ENCODE results near the gene OR6S1.

Gene OR6S1, protein sequence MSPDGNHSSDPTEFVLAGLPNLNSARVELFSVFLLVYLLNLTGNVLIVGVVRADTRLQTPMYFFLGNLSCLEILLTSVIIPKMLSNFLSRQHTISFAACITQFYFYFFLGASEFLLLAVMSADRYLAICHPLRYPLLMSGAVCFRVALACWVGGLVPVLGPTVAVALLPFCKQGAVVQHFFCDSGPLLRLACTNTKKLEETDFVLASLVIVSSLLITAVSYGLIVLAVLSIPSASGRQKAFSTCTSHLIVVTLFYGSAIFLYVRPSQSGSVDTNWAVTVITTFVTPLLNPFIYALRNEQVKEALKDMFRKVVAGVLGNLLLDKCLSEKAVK

DNA sequence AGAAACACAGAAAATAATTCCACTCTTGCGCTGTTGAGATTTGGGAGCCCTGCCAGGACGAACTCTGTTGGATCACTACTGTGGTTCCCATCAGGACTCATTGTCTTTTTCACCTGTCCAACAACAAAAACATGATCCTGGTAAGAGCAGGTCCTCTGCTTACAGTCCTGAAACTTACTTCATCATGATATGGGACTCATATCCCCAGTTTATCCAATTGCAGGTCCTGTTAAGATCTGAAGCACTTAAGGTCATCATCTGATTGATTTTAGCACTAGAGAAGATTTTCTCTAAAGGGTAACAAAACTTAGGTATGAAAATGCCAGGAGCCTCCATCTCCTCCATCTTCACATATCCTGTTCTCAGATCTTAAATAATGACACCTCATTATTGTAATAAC, at the start of gene OR6S1:
Gene OR6S1 (minus strand): TSS at position 101 of the 400 bp plus-strand sequence. CDS start 0 bp downstream, at position 101.
- no peak for DNase-seq
- intact Hi-C loops (cut with DNase I) = no loop called here

DNA sequence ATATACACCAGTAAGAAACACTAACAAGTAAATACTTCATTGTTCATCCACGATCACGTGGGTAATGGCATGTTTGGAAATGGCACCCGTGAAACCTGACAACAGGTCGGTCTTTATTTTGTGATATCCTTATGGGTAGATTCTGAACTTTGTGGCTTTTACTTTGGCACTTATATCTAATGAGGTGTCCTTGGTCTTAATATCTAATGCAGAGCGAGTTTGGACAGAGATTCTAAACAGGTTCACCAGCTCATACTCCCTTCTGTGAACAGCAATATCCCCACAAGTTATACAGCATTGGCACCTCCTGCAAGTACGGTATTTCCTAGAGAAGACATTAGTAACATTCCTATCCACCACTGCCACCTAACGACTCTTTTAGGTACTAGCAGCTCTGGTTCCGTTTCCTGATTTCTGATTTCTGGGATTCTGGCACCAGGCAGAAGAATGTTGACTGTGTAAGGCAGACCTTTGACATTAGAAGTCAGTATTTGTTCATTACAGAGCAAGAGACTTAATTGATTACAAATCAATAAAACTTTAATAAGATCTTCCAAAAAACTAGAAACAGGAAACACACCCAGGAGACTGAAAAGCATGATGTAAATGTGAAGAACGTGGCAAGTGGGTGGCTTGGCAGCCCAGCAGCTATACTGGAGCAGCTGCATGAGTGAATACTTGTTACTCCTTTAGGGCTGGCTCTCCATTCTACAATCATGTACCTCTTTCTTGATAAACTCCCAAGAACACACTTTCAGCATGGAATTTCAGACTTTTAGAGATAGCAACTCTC, 49.6 kb upstream of the OR6S1 start:
- intact Hi-C loops (cut with DNase I) = loop anchor here (10.0 kb wide), 2 partner anchors 274 to 414 kb away; partner anchors contain the start of gene TMEM253
- DNase-seq = peak in 33 of 42 donors; percentile 14 to 84 (median 63)

DNA sequence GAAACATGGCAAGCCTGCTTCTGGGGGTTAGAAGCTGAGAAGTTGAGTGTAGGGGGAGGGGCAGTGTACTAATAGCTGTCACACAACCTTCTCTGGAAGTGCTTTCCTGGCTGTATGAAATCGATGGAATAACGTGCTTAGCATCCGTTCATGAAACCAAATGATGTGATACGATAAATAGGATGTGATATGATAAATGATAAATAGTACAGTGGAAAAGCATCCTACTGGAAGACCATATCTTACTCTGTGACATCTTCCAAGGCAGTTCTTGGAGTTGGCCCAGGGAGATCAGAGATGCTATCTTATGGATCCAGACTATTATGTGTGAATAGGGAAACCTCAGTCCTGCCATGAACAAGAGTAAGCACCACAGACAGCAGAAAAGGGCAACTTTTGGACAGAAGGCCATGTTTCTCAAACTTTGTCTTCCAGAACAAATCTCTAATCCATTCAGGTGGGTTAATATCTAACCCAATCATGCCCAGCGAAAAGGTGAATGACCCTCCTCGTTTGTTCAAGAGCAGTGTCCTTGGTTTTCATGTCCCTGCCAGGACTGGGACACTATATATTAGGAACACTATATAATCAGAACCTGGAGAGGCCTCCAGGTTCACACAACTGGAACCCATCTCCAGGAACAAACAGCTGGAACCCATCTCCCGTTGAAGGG, 46.8 kb upstream of the OR6S1 start, which contains the start of gene ANG:
Gene ANG (plus strand): TSS at position 598 of the 673 bp plus-strand sequence. CDS start 4,801 bp downstream, outside the sequence.
- DNase-seq = no peak
- intact Hi-C loops (cut with DNase I) = loop anchor here (10.0 kb wide), 1 partner anchor 234 kb away; the partner anchor contains the start of genes APEX1 and OSGEP

DNA sequence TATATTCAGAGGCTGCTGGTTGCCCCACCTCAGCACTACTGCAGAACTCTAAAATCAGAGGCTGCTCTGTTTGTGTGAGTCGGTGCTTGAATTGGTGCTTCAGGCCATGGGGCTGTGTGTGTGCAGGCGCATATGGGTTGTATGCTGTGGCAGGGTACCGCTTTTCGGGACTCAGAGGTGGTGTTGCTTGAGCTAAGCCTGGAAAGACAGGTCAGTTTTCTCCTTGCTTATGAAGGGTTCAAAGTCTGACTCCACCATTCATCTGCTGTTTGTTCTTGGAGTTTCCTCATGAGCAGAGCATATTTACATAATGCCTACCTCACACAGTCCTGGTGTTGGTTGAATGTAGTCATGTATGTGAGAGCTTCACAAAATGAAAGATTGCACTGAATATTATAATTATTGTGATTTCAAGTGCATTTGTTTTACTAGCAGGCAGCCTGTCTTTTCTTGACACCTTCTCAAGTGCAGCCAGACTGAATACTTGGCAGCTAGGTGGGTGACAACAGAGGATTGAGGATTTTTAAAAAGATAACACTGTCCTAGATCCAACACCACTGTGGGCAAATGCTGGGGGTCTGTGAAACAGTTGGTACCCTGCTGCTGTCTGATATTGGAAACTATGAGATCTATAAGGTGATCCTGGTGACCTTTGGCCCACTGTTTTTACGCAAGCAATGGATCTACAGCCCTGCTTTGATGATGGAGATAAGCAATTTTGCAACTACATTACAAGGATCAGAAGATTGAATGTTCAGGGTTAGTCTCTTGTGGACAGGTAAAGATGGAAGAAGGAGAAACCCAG, 46.1 kb upstream of the OR6S1 start:
- intact Hi-C loops (cut with DNase I) = loop anchor here (10.0 kb wide), 1 partner anchor 233 kb away; the partner anchor contains the start of genes APEX1 and OSGEP
- DNase-seq = no peak

DNA sequence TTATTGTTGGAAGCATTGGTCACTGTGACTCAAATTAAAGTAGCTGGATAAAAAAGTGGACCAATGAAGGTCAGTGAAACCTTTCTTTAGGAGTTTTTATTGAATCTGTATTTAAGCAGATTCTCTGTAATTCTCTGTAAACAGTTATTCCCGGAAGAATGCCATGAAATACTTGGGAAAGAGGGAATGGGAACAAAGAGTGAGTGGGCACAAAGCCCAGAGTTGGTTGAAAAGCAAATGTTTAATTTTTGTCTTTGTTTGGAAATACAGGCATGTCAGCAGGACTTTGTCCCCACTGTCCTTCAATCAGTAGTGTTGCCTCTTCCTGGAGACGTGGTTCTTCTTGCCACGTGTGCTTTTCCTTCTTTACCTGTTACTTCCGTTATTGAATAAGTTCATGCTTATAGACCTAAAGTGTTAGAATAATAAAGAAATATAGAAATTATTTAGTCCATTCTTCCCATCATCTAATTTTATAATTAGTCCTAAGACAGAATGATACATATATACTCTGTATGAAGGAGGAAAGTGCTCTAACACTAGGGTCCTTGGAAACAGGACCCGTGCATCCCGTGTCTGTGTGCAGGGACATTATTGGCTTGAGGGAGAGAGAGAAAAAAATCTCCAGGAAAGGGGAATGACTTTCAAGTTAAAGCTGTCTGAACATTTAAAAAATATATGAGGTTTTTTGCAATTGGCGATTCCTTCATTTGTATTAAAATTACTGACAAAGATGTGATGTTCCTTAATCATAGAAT, 45.1 kb upstream of the OR6S1 start:
- no peak for DNase-seq
- intact Hi-C loops (cut with DNase I) = loop anchor here (10.0 kb wide), 1 partner anchor 232 kb away; the partner anchor contains the start of genes APEX1 and OSGEP

DNA sequence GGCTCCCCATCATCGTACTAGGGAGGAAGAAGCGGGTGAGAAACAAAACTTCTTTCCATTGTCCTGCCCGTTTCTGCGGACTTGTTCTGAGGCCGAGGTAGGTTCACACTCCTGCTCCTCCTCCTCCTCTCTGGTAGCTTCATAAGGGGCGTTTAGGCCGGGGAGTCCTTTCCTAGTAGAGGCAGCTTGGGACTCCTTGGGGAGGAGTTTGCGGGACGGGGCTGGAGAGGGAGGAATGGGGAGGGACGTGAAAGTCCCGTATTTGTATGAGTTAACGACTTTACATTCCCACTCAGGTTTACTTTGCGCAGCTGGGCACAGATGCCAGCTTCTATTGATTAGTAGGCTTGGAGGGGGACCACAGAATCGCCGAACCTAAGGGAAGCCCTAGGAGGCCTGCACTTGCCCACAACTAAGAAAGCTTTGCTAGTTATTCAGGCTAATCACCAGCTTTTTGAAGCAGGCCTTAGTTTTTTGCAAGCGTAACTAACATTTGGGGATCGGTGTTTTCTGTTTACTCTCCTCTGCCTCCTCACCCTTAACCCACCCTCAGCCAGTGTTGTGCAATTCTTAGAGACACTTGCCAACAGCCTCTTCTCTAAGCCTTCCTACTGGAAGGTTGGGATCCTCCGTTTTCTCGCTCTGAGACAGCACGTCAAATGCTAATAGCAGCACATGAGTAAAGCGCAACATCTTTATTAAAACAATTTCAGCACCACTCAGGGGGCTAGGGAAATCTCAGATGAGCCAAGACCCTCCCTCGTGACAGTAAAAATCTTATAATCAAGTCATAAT, 43.4 kb upstream of the OR6S1 start:
- peak in 17 of 42 donors; percentile 7 to 49 (median 25) for DNase-seq
- intact Hi-C loops (cut with DNase I) = loop anchor here (5.0 to 10.0 kb wide), 3 partner anchors 53 to 358 kb away; partner anchors contain the start of genes APEX1 and OSGEP

DNA sequence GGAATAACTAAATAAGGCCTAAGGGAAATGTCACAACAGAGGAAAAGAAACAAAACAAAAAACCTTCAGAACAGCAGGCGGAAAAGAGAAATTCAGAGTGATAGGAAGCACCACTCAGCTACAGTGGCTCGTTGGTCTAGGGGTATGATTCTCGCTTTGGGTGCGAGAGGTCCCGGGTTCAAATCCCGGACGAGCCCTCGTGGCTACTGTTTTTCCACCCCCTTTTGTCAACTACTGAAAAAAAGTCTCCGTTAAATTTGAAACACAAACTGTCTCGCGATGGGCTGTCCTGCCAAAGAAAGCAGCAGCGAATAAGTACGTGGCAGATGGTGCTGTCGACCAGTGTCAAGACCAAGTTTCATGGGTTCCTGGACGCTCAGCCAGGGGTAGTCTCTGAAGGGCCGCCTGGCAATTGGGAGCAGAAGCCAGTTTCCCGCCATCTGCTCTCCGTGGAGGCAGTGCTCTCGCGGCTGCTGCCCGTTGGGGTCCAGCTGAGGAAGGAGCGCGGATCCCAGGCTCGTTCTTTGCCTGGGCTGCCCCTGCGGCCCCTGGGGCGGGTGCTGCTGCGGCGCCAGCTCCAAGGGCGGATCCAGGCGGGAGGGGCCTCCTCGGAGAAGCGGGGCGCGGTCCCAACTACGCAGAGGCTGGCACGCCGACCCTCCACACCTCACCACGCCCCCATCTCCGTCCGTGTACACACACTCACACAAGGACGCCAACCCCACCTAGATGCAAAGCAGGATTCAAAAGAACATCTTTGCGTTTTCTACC, 42.6 kb upstream of the OR6S1 start, which contains the start of gene RNASE4:
Gene RNASE4 (plus strand): TSS at position 670 of the 771 bp plus-strand sequence. CDS start 14,812 bp downstream, outside the sequence.
- DNase-seq = peak; percentile 48 to 93 (median 79)
- intact Hi-C loops (cut with DNase I) = loop anchor here (2.0 to 10.0 kb wide), 4 partner anchors 52 to 357 kb away; partner anchors contain the start of genes APEX1 and OSGEP

DNA sequence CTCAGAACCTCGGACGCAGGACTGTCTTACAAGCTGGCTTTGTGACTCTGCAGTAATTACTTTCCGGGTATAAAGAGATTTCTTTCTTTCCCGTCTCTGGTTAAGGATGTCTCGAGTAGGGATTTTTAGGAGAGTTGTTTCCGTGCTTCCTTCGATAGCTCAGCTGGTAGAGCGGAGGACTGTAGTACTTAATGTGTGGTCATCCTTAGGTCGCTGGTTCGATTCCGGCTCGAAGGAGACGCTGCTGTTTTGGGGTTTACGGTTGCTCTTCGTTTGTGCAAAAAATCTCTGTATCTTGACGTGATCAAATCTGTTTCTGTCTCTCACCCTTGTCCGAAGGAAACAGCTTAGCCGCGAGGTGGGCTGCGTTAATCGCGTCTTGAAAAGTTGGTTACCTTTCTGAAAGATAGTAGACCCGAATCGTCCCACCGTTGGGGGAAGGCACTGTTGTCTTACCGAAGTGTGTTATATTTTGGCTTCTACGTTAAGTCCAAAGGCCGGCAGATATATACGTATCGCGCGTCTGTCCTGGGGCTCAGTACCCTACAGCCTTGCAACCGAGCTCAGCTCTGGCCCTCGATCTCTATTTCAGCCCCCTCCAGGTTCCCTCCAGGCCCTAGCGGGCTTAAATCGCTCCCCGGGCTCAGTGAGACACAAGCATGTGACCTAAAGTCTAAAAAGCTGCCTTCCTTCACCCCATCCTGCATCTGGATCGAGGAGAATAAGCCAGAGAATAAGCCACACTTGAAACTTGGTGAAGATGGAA, 41.8 kb upstream of the OR6S1 start:
- DNase-seq = peak; percentile 47 to 93 (median 80)
- intact Hi-C loops (cut with DNase I) = loop anchor here (2.0 to 10.0 kb wide), 4 partner anchors 51 to 356 kb away; partner anchors contain the start of genes APEX1 and OSGEP

DNA sequence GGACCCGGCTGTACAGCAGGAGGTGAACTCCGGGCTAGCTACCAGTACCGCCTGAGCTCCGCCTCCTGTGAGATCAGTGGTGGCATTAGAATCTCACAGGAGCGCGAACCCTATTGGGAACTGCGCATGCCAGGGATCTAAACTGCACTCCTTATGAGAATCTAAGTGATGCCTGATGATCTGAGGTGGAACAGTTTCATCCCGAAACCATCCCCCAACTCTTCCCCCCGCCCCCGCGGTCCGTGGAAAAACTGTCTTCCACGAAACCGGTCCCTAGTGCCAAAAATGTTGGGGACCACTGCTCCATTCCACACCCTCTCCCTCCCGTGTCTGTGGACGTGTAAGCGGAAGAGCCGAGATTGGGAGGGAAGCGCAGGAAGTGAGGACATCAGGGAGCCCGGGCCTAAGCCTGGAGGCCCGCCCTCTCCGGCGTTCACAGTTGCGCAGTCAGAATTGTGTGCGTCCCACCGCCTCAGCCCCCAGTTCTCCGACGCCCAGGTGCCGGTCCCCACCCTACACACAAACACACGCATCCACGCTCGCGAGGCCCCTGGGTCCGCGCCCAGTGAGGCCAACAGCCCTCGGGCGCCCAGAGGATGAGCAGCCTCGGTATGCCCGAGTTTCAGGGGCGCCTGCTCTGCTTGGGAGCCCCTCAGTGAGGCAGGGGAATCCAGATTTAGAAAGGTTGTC, 41.1 kb upstream of the OR6S1 start:
- peak; percentile 84 to 97 (median 92) for DNase-seq
- intact Hi-C loops (cut with DNase I) = loop anchor here (2.0 to 10.0 kb wide), 4 partner anchors 50 to 355 kb away; partner anchors contain the start of genes APEX1 and OSGEP

DNA sequence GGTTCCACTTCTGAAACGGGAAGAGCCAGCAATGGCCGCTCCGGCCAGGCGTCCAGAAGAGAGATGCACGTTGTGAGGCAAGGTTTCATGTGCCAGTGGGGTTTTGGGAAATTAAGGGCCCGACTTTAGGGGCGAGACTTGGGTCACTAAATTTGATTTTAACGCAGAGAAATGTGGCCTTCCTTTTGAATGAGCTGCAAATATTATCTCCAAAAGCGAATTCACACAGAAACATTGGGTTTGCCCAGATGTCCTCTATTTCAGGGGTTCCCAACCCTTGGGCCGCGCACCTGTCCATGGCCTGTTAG, 40.6 kb upstream of the OR6S1 start:
- intact Hi-C loops (cut with DNase I) = loop anchor here (2.0 to 10.0 kb wide), 4 partner anchors 50 to 355 kb away; partner anchors contain the start of genes APEX1 and OSGEP
- DNase-seq = peak in 2 of 42 donors; percentile 42 to 59

DNA sequence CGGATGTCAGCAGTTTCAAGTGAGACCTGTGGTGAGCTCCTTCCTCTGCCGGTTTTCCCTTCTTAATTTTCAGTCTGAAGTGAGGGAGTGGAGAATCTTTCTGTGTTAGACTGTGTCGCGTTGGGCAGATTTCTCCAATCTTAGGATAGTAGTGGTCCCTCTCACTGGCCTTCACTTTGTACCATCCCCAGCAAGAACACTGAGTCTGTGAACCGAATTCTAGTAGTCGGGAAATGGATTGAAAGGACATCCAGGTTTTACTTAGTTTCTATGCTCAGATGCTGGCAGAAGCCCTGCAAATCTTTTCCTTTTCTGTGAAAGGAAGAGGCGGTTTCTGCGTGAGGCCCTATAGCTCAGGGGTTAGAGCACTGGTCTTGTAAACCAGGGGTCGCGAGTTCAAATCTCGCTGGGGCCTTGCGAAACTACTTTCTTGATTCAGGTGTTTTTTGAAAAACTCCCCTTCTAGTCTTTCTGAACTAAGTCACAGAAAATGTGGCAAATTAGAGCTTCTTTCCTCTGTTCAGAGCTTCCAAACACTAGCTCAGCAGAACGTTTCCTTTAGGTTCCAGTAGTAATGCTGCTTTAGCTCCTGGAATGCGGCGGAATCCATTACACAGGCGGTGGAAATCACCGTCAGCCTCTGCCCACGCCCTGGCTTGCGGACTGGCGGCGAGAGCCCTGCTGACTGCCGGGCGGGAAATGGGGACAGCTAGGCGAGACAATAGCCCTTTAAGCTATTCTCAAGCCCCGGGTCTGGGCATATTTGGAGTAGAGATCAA, 40.0 kb upstream of the OR6S1 start:
- peak; percentile 59 to 95 (median 83) for DNase-seq
- intact Hi-C loops (cut with DNase I) = loop anchor here (2.0 to 10.0 kb wide), 4 partner anchors 49 to 354 kb away; partner anchors contain the start of genes APEX1 and OSGEP

DNA sequence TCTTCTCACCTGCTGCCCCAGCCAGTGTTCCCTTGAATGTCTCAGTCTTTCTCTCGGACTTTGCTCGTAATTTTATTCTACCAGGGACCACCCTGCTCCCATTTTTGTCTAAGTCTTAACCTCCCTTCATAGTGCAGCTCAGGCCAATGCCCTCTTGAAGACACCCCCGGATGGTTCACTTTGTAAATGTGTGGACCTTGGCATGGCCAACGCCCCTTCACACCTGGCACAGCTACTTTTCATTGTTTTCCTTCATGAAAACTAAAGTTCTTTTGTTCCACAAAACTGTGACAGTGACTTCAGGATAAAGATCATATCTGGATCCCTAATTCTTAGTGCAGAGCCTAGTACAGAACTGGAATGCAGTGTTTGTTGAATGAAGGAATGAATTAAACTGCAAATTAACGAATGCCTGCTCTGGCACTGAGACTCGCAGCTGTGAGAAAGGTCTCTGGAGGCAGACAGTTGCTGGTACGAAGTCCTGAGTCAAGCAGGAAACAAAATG, 39.4 kb upstream of the OR6S1 start:
- intact Hi-C loops (cut with DNase I) = loop anchor here (5.0 to 10.0 kb wide), 3 partner anchors 49 to 354 kb away; partner anchors contain the start of genes APEX1 and OSGEP

DNA sequence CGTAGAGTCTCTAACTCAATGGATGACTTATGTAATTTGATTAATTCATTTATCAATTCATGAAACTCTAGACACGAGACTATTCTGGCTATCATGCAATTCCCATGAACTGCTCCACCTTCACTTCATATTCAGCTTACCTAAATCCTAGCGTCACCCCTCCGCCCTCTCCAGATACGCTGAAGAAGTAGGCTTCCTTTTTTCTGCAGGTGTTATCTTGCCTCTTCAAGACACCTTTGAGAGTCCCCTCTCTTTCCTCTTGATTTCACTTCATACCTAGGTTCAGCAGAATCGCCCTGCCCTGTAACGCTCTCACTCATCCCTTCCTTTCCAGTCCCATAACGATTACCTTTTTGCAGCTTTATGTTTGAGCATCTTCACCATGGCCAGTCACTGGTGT, 38.9 kb upstream of the OR6S1 start:
- DNase-seq = no peak
- intact Hi-C loops (cut with DNase I) = loop anchor here (5.0 to 10.0 kb wide), 3 partner anchors 48 to 353 kb away; partner anchors contain the start of genes APEX1 and OSGEP

More for the DNA sequence above, 39.4 kb upstream of the OR6S1 start:
- DNase-seq = peak in 16 of 42 donors; percentile 11 to 68 (median 42)
